ENCODE measurements around the gene MUC13. TPM values are rescaled to one million over a fixed set of nuclear protein-coding genes. Genes with fewer than 3 reads are reported as not detected.

The MUC13 gene
- total RNA-seq, 1 experiment from 2014 or later, result not detected

- Histone ChIP-seq H3K27me3 (replicated peaks; ENCODE audit: insufficient read depth, low read depth, low read length, poor library complexity) (no peaks in the 10 kb centered on the region), H3K4me1 (ENCODE audit: insufficient read depth, low read length, poor library complexity, severe bottlenecking) (peaks cover 54% of the 10 kb centered on the region), H3K9me3 (ENCODE audit: low read depth, low read length, poor library complexity, severe bottlenecking) (no peaks in the 10 kb centered on the region), H3K27ac (ENCODE audit: low read depth, low read length, poor library complexity, severe bottlenecking) (peak overlapping the region; percentile 79), H3K36me3 (ENCODE audit: insufficient read depth, low read length, poor library complexity, severe bottlenecking) (no peaks in the 10 kb centered on the region), H3K4me3 (ENCODE audit: low read depth, low read length, poor library complexity, severe bottlenecking) (no peak overlapping the region)
- POLR2A ChIA-PET (ENCODE audit: low non-redundant PET), result no interaction called here
- no peak for DNase-seq (ENCODE audit: low spot score)
- no TSS peak for BruUV-seq (replicated peaks)
- intact Hi-C loops (cut with micrococcal nuclease; ENCODE audit: unreplicated experiment), result no loop called here
- TF ChIP-seq CTCF (conservative IDR thresholded peaks at IDR 0.05; ENCODE audit: low read depth, low read length), result no peak
- TF ChIP-seq EZH2 (IDR thresholded peaks at IDR 0.05; ENCODE audit: borderline replicate concordance, low read depth, low read length, poor library complexity, severe bottlenecking), result no peak
- CTCF ChIA-PET, result no interaction called here
These were observed 50.6 kb downstream of the MUC13 start for GRCh38 chr3:124883766-124884473.

GRCh38 chr3:124882816-124883747, 51.5 kb downstream of the MUC13 start:
- Histone ChIP-seq H3K4me1 (ENCODE audit: insufficient read depth, low read length, poor library complexity, severe bottlenecking) (peaks cover 62% of the 10 kb centered on the region), H3K36me3 (ENCODE audit: insufficient read depth, low read length, poor library complexity, severe bottlenecking) (no peaks in the 10 kb centered on the region), H3K27me3 (replicated peaks; ENCODE audit: insufficient read depth, low read depth, low read length, poor library complexity) (no peaks in the 10 kb centered on the region), H3K9me3 (ENCODE audit: low read depth, low read length, poor library complexity, severe bottlenecking) (no peaks in the 10 kb centered on the region), H3K4me3 (ENCODE audit: low read depth, low read length, poor library complexity, severe bottlenecking) (peak overlapping the region; percentile 1), H3K27ac (ENCODE audit: low read depth, low read length, poor library complexity, severe bottlenecking) (peak overlapping the region; percentile 79)
- no TSS peak for BruUV-seq (replicated peaks)
- TF ChIP-seq CTCF (conservative IDR thresholded peaks at IDR 0.05; ENCODE audit: low read depth, low read length) (no peak), EZH2 (IDR thresholded peaks at IDR 0.05; ENCODE audit: borderline replicate concordance, low read depth, low read length, poor library complexity, severe bottlenecking) (no peak)
- DNase-seq (ENCODE audit: low spot score), result peak; percentile 90
- intact Hi-C loops (cut with micrococcal nuclease; ENCODE audit: unreplicated experiment), result no loop called here
- CTCF ChIA-PET, result no interaction called here
- POLR2A ChIA-PET (ENCODE audit: low non-redundant PET), result interaction anchor here (0.7 kb wide), 1 partner anchor 83 kb away, joined by 3 read pairs; no protein-coding TSS in a partner anchor

- no peaks in the 10 kb centered on the region for H3K36me3 ChIP-seq (ENCODE audit: insufficient read depth, low read length, poor library complexity, severe bottlenecking)
- peaks cover 69% of the 10 kb centered on the region for H3K4me1 ChIP-seq (ENCODE audit: insufficient read depth, low read length, poor library complexity, severe bottlenecking)
- TF ChIP-seq EZH2 (IDR thresholded peaks at IDR 0.05; ENCODE audit: borderline replicate concordance, low read depth, low read length, poor library complexity, severe bottlenecking) (no peak), CTCF (conservative IDR thresholded peaks at IDR 0.05; ENCODE audit: low read depth, low read length) (no peak)
- intact Hi-C loops (cut with micrococcal nuclease; ENCODE audit: unreplicated experiment), result no loop called here
- DNase-seq (ENCODE audit: low spot score), result no peak
- BruUV-seq (replicated peaks), result no TSS peak
- CTCF ChIA-PET, result no interaction called here
- peak overlapping the region; percentile 79 for H3K27ac ChIP-seq (ENCODE audit: low read depth, low read length, poor library complexity, severe bottlenecking)
- H3K9me3 ChIP-seq (ENCODE audit: low read depth, low read length, poor library complexity, severe bottlenecking), result no peaks in the 10 kb centered on the region
- no peaks in the 10 kb centered on the region for H3K27me3 ChIP-seq (replicated peaks; ENCODE audit: insufficient read depth, low read depth, low read length, poor library complexity)
- no peak overlapping the region for H3K4me3 ChIP-seq (ENCODE audit: low read depth, low read length, poor library complexity, severe bottlenecking)
- POLR2A ChIA-PET (ENCODE audit: low non-redundant PET), result no interaction called here
These were observed 52.4 kb downstream of the MUC13 start for GRCh38 chr3:124881976-124882697.
